GM19455 (cell line): ENCODE measurements around the gene TATDN2.
"Not testable (repeated sequence)": the region's sequence is repeated elsewhere in the genome, so short reads cannot be mapped to it uniquely, and the experiment has no call there.

Experiments used
- ATAC-seq: cut with Tn5 transposase; IDR thresholded peaks from one replicate; pipeline ENCODE4 v1.9.1; 2021; ENCODE audit not compliant: unreplicated experiment

TATDN2 gene

DNA sequence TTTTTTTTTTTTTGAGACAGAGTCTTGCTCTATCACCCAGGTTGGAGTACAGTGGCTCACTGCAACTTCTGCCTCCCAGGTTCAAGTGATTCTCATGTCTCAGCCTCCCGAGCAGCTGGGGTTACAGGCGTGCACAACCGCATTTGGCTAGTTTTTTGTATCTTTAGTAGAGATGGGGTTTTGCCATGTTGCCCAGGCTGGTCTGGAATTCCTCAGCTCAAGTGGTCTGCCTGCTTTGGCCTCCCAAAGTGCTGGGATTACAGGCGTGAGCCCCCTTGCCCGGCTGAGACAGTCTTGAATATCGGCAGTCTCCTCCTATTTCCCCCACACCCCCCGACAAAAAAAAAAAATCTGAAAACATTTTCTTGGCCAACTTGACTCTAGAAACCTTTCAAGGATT, 18.7 kb downstream of the TATDN2 start:
- not testable (repeated sequence) for ATAC-seq

GRCh38 chr3:10268116-10268515, 19.9 kb downstream of the TATDN2 start:
- ATAC-seq: no peak

DNA sequence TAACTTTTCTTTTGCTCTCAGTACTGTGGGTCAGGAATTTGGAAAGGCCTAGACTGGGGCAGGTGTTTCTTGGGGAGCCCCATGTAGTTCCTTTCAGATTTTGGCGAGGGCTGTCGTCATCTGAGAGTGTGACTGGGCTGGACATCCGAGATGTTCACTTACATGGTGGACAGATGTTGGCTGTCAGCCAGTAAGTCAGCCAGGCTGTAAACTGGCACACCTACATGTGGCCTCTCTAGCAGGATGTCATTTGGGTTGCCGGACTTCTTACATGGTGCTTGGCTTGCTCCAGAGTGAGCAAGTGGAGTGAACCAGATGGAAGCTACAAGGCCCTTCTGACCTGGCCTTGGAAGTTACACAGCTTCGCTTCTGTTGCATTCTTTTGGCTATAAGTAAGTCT, 20.7 kb downstream of the TATDN2 start:
- no peak for ATAC-seq

GRCh38 chr3:10269443-10269842, 21.2 kb downstream of the TATDN2 start:
- ATAC-seq: no peak

DNA sequence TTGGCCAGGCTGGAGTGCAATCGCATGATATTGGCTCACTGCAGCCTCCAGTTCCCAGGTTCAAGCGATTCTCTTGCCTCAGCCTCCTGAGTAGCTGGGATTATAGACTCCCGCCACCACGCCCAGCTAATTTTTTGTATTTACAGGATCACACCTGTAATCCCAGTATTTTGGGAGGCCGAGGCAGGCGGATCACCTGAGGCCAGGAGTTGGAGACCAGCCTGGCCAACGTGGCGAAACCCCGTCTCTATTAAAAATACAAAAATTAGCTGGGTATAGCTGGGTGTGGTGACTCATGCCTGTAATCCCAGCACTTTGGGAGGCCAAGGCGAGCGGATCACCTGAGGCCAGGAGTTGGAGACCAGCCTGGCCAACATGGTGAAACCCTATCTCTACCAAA, 24.2 kb downstream of the TATDN2 start:
- not testable (repeated sequence) for ATAC-seq

DNA sequence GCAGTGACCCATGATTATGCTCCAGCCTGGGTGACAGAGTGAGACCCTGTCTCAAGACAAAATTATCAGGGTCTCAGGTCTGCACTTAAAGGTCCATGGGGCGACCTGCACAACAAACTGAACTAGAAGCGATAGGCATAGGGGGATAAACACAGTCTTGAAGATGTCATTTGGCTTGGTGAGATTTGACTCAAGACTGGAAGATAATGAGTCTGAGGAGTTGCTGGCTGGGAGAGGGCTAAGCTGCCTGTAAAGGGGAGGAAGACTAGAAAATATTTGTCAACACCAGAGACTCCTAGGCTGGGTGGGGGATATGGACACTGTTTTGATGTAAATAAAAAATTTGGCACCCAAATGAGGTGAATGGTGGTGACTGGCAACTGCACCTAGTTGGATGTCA, 24.7 kb downstream of the TATDN2 start:
- ATAC-seq: no peak

GRCh38 chr3:10273702-10274305, 25.5 kb downstream of the TATDN2 start:
- no peak for ATAC-seq

GRCh38 chr3:10274601-10275000, 26.3 kb downstream of the TATDN2 start:
- ATAC-seq: no peak

GRCh38 chr3:10277115-10277625, 28.9 kb downstream of the TATDN2 start:
- ATAC-seq: no peak

GRCh38 chr3:10278501-10278900, 30.2 kb downstream of the TATDN2 start:
- no peak for ATAC-seq

DNA sequence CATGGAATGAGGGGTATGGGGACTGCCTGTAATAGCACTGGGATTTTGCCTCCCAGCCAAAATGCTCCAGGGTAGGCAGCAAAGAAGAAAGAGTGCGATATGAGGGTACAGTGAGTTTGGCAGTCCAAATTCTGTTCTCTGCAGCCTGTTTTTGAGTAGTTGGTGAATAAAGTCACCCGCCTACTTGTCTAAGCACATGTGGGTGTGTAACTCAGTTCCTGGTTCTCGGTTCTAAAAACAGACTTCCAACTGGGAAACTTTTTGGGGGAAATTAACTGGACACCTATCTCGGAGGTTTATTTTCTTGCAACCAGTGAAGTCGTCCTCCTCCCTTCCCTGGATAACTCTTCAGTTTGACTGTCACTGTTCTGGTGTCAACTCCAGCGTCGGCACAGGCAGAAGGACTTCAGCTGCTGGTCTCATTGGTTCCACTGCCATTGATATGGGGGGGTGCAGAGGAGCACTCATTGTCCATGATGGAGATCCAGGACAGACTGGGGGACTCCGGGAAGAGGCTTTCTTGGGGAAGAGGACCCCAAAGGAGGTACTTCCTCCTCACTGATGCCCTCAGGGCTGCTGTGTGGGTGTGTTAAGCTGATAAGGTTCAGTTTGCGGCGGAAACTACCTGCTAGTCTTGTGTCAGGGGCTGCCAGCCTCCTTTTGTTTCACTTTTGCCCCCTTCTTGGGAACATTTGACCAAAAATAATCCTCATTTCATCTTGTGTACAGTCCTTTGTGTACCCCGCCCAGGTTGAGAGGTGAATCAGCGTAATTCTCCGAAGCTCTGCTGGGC, 31.3 kb downstream of the TATDN2 start:
- no peak for ATAC-seq

DNA sequence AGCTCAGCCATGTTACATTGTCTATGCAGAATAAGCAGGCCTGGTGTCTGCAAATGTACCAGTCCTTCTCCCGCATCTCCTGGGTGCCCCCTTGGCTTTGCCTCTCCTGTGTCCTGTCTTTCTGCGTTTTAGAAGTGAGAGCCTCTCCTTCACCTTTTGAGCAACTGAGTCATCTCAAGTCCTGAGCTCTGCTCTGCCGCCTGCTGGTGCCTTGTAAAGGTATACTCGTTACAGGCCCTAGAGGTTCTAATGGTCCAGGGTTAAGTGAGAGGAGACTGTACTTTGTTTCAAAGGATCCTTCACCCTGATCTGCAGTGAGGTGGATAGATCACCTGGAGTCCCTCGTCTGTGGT, 31.9 kb downstream of the TATDN2 start:
- ATAC-seq: no peak

GRCh38 chr3:10280571-10280970, 32.3 kb downstream of the TATDN2 start:
- ATAC-seq: no peak

- ATAC-seq: no peak
Observed at GRCh38 chr3:10281951-10282350, 33.7 kb downstream of the TATDN2 start.

DNA sequence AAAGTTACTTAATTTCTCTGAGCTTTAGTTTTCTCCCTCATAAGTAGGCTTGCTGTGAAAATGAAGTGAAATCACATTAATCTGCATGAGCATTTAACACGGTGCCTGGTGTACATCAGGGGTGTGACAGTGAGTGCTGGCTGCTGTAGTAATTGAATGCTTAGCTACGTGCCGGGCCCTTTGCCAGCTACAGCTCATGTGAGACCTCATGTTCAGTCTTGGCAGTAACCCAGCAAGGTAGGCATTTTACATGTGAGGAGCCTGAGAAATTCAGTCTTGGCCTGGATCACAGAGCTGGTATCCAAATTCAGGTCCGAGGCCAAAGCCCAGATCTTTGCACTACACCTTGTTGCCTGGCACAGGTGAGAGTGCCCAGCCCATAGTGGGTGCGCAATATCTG, 35.4 kb downstream of the TATDN2 start:
- no peak for ATAC-seq

DNA sequence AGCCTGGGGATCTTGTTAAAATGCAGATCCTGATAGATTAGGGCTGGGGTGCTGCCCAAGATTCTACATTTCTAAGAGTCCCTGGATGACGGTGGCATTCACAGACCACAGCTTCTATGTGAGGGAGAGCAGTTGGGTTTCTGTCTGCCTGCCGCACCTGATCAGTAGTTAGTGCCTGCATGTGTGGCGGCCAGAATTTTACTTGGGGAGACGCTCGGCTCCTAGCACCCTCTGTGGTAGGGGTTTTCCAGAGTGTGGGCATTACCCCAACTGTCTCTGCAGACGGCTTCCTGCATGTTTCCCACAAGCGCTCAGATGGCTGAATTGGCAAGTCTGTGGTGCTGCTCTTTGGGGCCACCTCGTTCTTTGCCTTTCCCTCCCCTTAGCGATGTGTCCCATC, 36.2 kb downstream of the TATDN2 start:
- ATAC-seq: no peak

DNA sequence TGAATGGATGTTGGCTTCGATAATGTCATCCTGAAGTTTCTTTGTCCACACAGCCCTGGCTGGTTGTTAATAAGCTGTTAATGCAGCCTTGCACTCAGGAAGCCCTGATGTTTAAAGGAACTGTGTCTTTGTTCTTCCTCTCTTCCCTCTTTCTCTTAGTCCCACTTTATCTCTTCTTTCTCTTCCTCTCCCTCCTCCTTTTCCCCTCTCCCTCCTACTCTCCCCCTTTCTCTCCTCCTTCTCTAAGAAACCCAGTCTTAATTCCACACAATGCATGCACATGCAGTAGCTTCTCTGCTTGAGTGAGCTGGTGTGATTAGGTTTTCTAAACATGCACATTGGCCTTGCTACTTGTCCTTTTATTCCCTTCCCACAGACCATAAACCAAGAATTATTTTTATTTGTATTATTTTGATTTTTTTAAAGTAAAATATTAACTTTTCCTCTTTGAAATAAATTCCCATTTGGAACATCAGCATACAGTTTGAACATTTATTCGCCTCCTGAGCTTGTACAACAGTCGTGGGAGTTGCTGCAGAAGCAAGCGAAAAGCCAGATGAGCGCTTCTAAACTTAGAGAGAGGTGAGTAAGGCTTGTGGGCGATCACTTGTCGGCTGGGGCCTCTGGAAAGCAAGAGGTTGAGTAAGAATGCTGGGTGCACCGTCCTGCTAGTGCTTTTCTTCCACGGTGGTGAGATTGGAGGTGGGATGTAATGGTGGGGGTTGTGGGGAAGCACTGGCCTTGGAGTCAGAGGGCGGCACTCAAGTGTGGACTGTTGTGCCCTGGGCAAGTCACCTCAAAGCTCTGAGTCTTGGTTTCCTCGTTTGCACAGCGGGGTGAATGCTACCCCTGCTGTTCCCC, 37.2 kb downstream of the TATDN2 start:
- ATAC-seq: no peak

DNA sequence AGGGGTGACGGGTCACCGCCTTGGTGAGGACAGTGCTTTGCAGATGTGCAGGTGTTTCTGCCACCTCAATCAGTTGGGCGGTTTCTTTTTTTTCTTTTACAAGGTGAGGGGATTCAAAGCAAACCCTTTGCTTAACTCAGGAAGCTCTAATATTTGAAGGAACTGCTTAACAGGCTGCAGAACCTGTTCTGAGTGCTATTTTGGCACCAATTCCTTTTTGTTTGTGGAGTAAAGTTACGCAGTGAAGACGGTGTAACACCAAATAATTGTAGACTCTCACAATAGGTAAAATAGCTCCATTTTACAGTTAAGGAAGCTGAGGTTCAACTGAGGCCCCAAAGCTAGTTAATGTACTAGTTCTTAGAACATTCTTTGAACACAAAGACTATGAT, 37.9 kb downstream of the TATDN2 start:
- no peak for ATAC-seq

DNA sequence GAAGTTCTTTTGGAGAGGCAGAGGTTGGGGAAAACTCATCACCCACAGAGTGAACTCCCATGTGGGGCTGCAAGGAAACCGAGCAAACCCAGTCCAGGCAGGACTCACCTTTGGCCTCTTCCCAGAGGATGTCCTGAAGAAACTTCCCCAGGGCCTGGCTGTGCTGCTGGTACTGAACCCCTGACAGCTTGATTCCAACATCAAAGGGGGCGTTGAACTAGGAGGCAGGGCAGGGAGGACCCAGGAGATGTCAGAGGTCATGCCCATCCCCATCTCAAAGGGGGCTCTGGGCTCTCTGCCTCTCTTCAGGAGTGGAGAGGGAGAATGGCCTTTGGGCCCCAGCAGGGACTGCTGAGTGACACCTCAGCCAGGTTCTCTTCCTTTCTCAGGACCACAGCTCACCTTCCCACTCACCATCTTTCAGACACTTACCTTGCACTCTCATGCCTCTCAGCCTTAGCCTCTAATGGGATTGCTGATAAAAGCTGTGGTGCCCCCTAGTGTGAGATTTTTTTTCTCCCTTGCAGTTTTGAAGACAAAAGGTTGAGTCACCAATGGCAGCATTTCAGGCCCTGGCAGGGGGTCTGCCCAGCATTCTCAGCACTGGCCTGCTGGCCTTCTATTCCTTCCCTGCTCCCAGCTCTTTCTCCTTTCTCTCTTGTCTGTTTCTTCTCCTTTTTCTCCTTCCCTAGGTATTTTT, 38.5 kb downstream of the TATDN2 start:
- ATAC-seq: no peak

DNA sequence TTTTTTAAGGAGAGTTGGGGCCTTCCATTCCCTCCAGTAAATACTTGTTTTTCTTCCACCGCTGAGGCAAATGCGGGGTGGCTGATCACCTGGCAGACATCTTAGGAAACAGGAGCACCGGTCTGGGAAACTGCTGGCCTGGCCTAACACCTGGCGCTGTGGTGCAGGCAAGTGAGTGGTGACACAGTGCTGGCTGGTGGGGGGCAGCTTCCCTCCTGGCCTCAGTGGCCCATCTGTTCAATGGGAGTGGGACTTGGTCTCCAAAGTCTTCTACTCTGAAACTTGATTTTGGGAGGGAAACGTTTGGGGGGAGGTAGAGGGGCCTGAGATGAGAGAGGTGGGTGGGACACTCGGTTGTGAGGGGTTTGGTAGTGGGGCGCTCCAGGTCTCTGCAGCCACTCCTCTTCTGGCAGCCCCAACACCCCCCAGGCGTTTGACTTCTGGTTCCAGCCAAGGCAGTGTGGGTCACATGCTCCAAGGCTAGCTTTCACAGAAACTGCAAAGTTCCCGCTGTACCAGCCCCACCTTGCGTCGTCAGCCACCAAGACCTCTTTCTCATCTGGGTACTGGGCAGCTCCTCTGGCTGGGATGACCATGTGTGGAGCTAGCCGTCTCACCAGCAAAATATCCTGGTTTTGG, 39.8 kb downstream of the TATDN2 start:
- ATAC-seq: no peak

DNA sequence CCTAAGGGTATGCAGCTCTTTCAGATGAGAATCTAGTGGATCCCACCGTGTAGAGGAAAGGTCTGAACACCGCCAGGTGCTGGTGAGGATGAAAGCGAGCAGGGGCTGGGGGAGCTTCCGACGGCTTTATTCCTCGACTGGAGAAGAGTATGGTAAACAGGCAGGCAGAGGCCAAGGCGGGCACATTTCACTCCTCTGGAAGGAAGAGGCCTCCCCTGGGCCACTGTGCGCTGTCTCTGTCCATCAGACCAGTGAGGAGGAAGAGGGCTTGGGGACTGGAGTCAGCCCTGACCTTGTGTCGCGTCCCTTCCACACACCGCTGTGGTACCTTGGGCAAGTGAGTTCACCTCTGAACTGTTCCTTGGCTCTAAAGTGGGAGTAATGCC, 40.3 kb downstream of the TATDN2 start:
- ATAC-seq: no peak
